Measurements from ENCODE around the gene FBRS. TPM values are rescaled to one million over a fixed set of nuclear protein-coding genes. Genes with fewer than 3 reads are reported as not detected.

Gene FBRS
- total RNA-seq, 3 donors from 2014 or later: 82.6 to 97.1 (median 85.8) TPM

- intact Hi-C loops (cut with DNase I, micrococcal nuclease): no loop called here
- ATAC-seq: no peak
- Histone ChIP-seq H3K9me3 (no peaks in the 10 kb centered on the region), H3K4me3 (no peak overlapping the region), H3K36me3 (ENCODE audit: low read depth) (peaks cover 3% of the 10 kb centered on the region), H3K4me1 (ENCODE audit: low read depth) (no peaks in the 10 kb centered on the region)
- TF ChIP-seq CTCF (IDR thresholded peaks at IDR 0.05): no peak
- no peak for DNase-seq
Observed at GRCh38 chr16:30668393-30668792, 10.2 kb downstream of the FBRS start.

- ATAC-seq: no peak
- intact Hi-C loops (cut with DNase I, micrococcal nuclease): no loop called here
Observed at GRCh38 chr16:30669026-30669902, 11.0 kb downstream of the FBRS start.

GRCh38 chr16:30669903-30670824, 11.9 kb downstream of the FBRS start:
- Histone ChIP-seq H3K36me3 (ENCODE audit: low read depth) (peaks cover 3% of the 10 kb centered on the region), H3K4me3 (no peak overlapping the region), H3K4me1 (ENCODE audit: low read depth) (no peaks in the 10 kb centered on the region), H3K9me3 (no peaks in the 10 kb centered on the region)
- peak; percentile 5 for ATAC-seq
- TF ChIP-seq CTCF (IDR thresholded peaks at IDR 0.05): no peak
- intact Hi-C loops (cut with DNase I, micrococcal nuclease): no loop called here
- no peak for DNase-seq

More at GRCh38 chr16:30669026-30669902, 11.0 kb downstream of the FBRS start:
- no peaks in the 10 kb centered on the region for H3K4me1 ChIP-seq (ENCODE audit: low read depth)
- H3K4me3 ChIP-seq: no peak overlapping the region
- DNase-seq: no peak
- H3K9me3 ChIP-seq: no peaks in the 10 kb centered on the region
- no peak for TF ChIP-seq CTCF (IDR thresholded peaks at IDR 0.05)
- peaks cover 3% of the 10 kb centered on the region for H3K36me3 ChIP-seq (ENCODE audit: low read depth)

GRCh38 chr16:30675143-30675542, 16.9 kb downstream of the FBRS start:
- Histone ChIP-seq H3K4me3 (no peak overlapping the region), H3K36me3 (ENCODE audit: low read depth) (no peaks in the 10 kb centered on the region), H3K9me3 (no peaks in the 10 kb centered on the region), H3K4me1 (ENCODE audit: low read depth) (no peaks in the 10 kb centered on the region)
- intact Hi-C loops (cut with DNase I, micrococcal nuclease): no loop called here
- ATAC-seq (no peak), DNase-seq (no peak)
- TF ChIP-seq CTCF (IDR thresholded peaks at IDR 0.05): no peak

- no peak overlapping the region for H3K4me3 ChIP-seq
- no peaks in the 10 kb centered on the region for H3K9me3 ChIP-seq
- no peak for ATAC-seq
- TF ChIP-seq CTCF (IDR thresholded peaks at IDR 0.05): no peak
- intact Hi-C loops (cut with DNase I, micrococcal nuclease): no loop called here
- no peak for DNase-seq
- H3K4me1 ChIP-seq (ENCODE audit: low read depth): no peaks in the 10 kb centered on the region
- no peaks in the 10 kb centered on the region for H3K36me3 ChIP-seq (ENCODE audit: low read depth)
Observed at GRCh38 chr16:30677931-30678585, 19.8 kb downstream of the FBRS start.
